T-helper 2 cell treated with Interferon-gamma antibody and Interleukin-4, amounts not matched to agents 5 μg/mL and 100 μg/mL, for 36 hours (primary cell): ENCODE measurements around the gene FKBP2.
A peak's percentile ranks its signal among the peaks of the same experiment; 100 is the strongest.

Source experiments
- DNase-seq: peaks from one replicate; pipeline ENCODE4 v3.0.0; 2021; ENCODE audit warnings: low spot score
- H3K27ac Mint-ChIP-seq: one replicate; pipeline ENCODE4 v1.8.0; 2021; ENCODE audit warnings: mild to moderate bottlenecking, mixed read lengths
- H3K27me3 Mint-ChIP-seq: one replicate; pipeline ENCODE4 v1.8.0; 2021; ENCODE audit warnings: low read depth, mixed read lengths
- H3K36me3 Mint-ChIP-seq: one replicate; pipeline ENCODE4 v1.8.0; 2021; ENCODE audit warnings: low read depth, mixed read lengths
- H3K4me1 Mint-ChIP-seq: one replicate; pipeline ENCODE4 v1.8.0; 2021; ENCODE audit warnings: low read depth, mixed read lengths
- H3K4me3 Mint-ChIP-seq: one replicate; pipeline ENCODE4 v1.8.0; 2022; ENCODE audit warnings: mild to moderate bottlenecking, moderate library complexity, mixed read lengths
- H3K9me3 Mint-ChIP-seq: one replicate; pipeline ENCODE4 v1.8.0; 2021; ENCODE audit warnings: mixed read lengths

Gene FKBP2

DNA sequence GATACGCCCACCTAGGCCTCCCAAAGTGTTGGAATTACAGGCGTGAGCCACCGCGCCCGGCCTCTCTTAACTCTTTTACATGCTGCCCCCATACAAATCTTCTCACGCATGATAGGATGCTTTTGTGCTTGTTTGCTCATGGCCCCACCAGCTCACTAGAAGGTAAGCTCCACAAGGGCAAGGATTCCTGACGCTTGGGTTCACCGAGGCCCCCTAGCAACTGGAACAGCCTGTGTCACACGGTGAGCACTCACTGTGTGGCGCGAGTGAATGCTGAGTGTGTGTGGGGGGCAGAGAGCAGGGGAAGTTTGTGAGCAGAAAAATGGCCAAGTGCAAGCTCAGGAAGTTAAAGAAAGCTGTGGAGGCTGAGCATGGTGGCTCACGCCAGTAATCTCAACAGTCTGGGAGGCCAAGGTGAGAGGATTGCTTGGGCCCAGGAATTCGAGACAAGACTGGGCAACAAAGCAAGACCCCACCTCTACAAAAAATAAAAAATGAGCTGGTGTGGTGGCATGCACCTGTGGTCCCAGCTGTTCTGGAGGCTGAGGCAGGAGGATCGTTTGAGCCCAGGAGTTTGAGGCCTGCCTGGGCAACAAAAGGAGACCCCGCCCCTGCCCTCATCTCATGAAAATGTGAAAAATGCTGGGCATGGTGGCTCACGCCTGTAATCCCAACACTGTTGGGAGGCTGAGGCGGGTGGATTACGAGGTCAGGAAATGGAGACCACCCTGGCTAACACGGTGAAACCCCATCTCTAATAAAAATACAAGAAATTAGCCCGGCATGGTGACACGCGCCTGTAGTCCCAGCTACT is 41.3 kb downstream of the FKBP2 start:
- no peak overlapping the region for H3K4me3 Mint-ChIP-seq
- H3K4me1 Mint-ChIP-seq = peaks cover 15% of the 10 kb centered on the region
- H3K27ac Mint-ChIP-seq = no peak overlapping the region

DNA sequence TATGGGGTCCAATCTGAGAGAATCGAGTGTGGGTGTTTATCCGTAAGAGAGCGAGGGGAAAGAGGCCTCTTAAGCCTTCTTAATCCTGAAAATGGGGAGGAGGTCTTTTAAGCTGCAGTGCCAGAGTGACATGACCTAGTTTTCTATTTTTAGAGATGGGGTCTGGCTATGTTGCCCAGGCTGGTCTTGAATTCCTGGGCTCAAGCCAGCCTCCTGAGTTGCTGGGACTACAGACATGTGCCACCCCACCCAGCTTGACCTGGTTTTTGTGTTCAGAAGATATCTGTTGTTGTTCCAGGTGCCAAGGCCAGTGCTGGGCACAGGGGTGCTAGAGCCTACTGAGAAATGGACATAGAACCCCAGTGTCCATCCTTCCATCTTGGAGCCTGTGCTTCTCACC is 42.2 kb downstream of the FKBP2 start:
- H3K4me3 Mint-ChIP-seq = peak overlapping the region; percentile 84
- no peak for DNase-seq
- peaks cover 14% of the 10 kb centered on the region for H3K36me3 Mint-ChIP-seq
- H3K9me3 Mint-ChIP-seq = no peaks in the 10 kb centered on the region
- H3K27ac Mint-ChIP-seq = peak overlapping the region; percentile 28
- H3K27me3 Mint-ChIP-seq = no peaks in the 10 kb centered on the region
- peaks cover 15% of the 10 kb centered on the region for H3K4me1 Mint-ChIP-seq

More for the DNA sequence above, 41.3 kb downstream of the FKBP2 start:
- H3K36me3 Mint-ChIP-seq = peaks cover 14% of the 10 kb centered on the region
- no peak for DNase-seq
- H3K9me3 Mint-ChIP-seq = no peaks in the 10 kb centered on the region
- H3K27me3 Mint-ChIP-seq = no peaks in the 10 kb centered on the region

DNA sequence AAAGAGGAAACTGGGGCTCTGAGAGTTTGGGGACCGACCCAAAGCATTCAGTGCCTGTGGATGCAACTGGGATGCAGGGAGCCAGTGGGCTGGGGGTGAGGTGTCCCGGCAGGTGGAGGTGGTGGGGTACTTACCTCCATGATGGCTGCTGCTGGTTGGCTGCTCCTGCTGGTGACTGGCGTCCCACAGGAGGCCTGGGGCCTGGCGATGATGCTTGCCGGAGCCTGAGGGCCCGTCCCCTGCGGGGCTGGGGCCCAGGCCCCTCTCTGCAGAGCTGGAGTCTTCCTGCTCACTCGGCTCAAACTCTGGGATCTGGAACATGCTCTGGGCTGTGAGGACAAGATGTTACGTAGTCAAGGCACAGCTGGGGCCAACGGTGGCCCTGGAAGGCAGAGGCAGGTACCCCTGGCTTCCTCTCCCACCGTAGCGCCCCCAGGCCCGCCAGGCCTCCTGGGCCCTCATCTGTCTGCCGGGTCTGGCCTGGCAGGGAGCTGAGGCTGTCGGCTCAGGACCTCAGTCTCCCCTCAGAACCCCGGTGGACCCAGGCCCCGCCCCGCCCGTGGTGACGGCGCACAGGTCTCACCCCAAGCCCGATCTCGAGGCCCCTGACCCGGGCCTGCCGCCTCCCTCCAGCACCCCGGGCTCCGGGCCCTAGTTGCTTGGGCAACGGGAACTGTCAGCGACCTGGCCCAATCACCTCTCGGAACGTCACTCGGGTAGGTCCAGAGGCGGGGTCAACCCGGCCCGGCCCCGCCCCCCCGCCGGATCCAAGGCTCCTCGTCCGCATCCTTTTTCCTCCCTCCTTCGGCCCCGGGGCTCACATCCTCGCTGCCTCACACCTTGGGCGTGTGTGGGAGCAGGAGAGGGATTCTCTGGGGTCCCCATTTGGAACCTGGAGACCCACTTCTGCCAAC is 43.4 kb downstream of the FKBP2 start, which contains the start of gene BAD:
BAD (minus strand) TSS at position 618 of the 914 bp plus-strand sequence; CDS start at position 321, 297 bp downstream.
- Mint-ChIP-seq H3K36me3 (peaks cover 8% of the 10 kb centered on the region), H3K4me1 (peaks cover 15% of the 10 kb centered on the region), H3K27me3 (peaks cover under 1% of the 10 kb centered on the region), H3K27ac (peak within 1 kb of the TSS; percentile 91), H3K4me3 (peak within 1 kb of the TSS; percentile 85), H3K9me3 (no peaks in the 10 kb centered on the region)
- DNase-seq = peak; percentile 88

DNA sequence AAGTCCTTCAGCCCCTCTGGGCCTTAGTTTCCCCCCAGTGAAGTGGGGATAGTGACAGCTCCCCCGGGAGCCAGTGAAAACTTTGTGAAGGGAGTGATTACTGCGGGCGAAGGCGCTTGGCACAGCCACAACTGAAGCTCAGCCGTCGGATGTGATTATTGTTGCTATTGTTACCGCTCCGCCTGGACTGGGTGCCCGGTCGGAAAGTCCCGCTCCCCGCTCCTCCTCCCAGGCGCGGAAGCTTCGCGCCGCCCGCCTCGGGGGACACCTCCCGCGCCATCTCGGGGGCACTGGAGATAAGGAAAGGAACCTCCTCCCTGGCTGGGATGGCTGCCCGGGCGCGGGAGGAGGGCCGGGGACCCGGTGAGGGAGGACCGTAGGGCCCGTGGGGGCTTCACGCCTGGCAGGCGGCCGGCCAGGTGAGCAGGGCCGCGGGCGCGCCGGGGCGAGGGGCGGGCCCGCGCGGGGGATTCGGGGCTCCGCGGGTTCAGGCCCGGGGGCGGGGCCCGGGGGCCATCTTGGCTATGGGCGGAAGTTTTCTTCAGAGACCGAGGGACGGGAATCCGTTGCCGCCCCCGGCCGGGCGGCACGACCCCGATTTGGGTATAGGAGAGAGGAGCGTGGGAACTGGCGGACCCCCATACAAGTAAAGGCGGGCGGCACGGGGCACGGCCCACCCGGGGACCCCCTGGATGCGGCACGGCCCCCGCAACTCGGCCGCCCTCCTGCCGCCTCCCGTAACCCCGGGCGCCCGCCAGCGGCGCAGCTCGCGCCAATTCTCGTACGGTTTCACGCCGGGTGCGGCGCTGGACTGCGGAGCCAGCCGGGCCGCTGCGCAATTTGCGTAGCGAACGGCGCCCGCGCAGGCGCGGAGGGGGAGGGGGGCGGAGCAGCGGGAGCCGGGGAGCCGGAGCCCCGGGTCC is 44.3 kb downstream of the FKBP2 start, which contains the start of gene GPR137:
GPR137 (plus strand) TSS at position 887 of the 923 bp plus-strand sequence. CDS start 677 bp downstream, outside the sequence.
- DNase-seq = peak; percentile 90
- Mint-ChIP-seq H3K4me3 (peak within 1 kb of the TSS; percentile 89), H3K27me3 (peaks cover 6% of the 10 kb centered on the region), H3K4me1 (peaks cover 15% of the 10 kb centered on the region), H3K36me3 (peaks cover 6% of the 10 kb centered on the region), H3K9me3 (no peaks in the 10 kb centered on the region), H3K27ac (peak within 1 kb of the TSS; percentile 91)

DNA sequence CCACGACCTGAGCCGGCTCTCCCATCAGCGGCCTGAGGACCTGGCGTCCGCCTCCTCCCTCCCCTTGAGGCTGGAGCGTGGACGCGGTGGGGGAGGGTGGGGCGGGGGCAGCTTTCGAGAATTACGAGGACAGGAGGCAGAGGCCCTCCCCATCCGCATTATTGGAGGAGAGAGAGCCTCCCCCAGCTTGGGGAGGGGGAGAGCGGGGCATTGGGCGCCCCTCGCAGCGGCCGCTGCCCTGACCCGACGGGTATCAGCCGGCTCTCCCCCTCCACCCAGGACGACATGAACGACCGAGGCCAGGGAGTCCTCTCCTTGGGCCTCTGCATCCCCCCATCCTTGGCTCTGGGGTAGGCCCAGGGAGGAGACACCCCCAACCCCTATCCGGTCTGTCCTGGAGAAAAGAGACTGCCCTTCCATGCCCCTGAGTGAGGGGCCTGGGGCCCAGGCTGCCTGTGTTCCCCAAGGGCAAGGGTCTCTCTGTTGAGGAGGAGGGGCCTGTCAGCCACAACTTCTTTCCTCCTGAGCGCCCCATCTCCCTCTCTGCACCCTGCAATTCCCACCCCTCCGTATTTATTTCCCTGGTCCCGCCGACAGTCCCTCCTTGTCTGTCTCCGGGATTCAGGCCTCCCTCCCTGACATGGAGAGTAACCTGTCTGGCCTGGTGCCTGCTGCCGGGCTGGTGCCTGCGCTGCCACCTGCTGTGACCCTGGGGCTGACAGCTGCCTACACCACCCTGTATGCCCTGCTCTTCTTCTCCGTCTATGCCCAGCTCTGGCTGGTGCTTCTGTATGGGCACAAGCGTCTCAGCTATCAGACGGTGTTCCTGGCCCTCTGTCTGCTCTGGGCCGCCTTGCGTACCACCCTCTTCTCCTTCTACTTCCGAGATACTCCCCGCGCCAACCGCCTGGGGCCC is 45.2 kb downstream of the FKBP2 start:
- DNase-seq = no peak
- Mint-ChIP-seq H3K36me3 (peaks cover 5% of the 10 kb centered on the region), H3K27ac (peak overlapping the region; percentile 86), H3K9me3 (no peaks in the 10 kb centered on the region), H3K4me3 (peak overlapping the region; percentile 89), H3K27me3 (peaks cover 16% of the 10 kb centered on the region), H3K4me1 (peaks cover 15% of the 10 kb centered on the region)

DNA sequence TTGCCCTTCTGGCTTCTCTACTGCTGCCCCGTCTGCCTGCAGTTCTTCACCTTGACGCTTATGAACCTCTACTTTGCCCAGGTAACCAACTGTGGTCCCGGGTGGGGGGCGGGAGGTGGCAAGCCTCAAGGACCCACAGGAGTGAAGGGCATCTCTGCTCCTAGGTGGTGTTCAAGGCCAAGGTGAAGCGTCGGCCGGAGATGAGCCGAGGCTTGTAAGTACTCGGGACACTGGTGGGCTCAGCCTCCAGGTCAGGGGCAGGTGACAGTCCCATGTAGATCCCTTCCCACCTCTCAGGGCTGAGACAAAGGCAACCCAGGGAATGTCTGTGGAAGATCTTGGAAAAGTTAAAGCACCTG is 45.9 kb downstream of the FKBP2 start:
- Mint-ChIP-seq H3K27me3 (peaks cover 16% of the 10 kb centered on the region), H3K9me3 (no peaks in the 10 kb centered on the region), H3K36me3 (peaks cover 2% of the 10 kb centered on the region), H3K4me1 (peaks cover 15% of the 10 kb centered on the region), H3K4me3 (peak overlapping the region; percentile 89), H3K27ac (peak overlapping the region; percentile 86)
- DNase-seq = no peak

DNA sequence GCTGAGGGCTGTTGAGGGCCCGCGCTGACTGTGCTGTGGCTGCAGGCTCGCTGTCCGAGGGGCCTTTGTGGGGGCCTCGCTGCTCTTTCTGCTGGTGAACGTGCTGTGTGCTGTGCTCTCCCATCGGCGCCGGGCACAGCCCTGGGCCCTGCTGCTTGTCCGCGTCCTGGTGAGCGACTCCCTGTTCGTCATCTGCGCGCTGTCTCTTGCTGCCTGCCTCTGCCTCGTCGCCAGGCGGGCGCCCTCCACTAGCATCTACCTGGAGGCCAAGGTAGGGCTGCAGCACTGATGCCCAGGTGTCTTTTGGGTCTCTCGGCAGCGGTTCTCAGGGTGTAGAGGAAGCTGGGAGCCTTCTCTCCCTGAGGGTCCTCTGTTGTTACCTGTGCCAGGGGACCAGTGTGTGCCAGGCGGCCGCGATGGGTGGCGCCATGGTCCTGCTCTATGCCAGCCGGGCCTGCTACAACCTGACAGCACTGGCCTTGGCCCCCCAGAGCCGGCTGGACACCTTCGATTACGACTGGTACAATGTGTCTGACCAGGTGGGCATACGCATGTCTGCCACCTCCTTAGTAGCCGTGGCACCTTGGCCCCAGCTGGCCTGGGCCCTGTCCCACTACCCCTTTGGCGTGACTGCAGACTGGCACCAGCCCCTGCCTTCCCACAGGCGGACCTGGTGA is 46.9 kb downstream of the FKBP2 start:
- Mint-ChIP-seq H3K4me3 (no peak overlapping the region), H3K36me3 (no peaks in the 10 kb centered on the region), H3K9me3 (no peaks in the 10 kb centered on the region), H3K27me3 (peaks cover 19% of the 10 kb centered on the region), H3K4me1 (peaks cover 15% of the 10 kb centered on the region), H3K27ac (no peak overlapping the region)
- DNase-seq = no peak

DNA sequence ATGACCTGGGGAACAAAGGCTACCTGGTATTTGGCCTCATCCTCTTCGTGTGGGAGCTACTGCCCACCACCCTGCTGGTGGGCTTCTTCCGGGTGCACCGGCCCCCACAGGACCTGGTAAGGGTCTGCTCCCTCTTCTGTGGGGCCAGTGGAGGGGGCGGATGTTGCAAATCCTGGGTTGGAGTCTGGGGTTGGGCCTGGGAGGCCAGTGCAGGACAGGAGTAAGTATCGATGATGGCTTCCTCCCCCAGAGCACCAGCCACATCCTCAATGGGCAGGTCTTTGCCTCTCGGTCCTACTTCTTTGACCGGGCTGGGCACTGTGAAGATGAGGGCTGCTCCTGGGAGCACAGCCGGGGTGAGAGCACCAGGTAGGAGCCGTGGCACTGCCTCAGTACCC is 47.5 kb downstream of the FKBP2 start:
- H3K4me1 Mint-ChIP-seq = peaks cover 12% of the 10 kb centered on the region
- DNase-seq = no peak
- H3K27ac Mint-ChIP-seq = no peak overlapping the region
- peaks cover 24% of the 10 kb centered on the region for H3K27me3 Mint-ChIP-seq
- H3K36me3 Mint-ChIP-seq = no peaks in the 10 kb centered on the region
- no peaks in the 10 kb centered on the region for H3K9me3 Mint-ChIP-seq
- H3K4me3 Mint-ChIP-seq = no peak overlapping the region

DNA sequence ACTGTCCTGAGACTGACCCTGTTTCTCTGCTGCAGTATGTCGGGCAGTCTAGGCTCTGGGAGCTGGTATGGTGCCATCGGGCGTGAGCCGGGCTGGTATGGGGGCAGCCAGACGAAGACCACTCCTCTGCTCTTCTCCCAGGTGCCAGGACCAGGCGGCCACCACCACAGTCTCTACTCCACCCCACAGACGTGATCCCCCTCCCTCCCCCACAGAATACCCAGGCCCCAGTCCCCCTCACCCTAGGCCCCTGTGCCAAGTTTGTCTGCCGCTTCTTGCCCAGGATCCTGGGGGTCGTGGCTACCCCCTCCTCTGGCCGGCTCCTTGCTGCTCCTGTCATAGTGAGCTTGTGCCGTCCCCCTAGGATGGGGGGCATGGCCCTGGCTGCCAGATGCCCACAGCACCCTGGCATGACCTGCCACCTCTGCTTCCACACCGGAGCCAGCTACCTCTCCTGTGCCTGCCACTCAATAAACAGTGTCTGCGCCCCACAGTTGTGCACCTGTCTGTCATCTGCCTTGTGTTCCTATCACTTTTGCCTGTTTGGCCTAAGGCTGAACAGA is 48.2 kb downstream of the FKBP2 start:
- DNase-seq = no peak
- no peak overlapping the region for H3K4me3 Mint-ChIP-seq
- no peak overlapping the region for H3K27ac Mint-ChIP-seq
- peaks cover 32% of the 10 kb centered on the region for H3K27me3 Mint-ChIP-seq
- H3K36me3 Mint-ChIP-seq = no peaks in the 10 kb centered on the region
- H3K9me3 Mint-ChIP-seq = no peaks in the 10 kb centered on the region
- peaks cover 10% of the 10 kb centered on the region for H3K4me1 Mint-ChIP-seq

DNA sequence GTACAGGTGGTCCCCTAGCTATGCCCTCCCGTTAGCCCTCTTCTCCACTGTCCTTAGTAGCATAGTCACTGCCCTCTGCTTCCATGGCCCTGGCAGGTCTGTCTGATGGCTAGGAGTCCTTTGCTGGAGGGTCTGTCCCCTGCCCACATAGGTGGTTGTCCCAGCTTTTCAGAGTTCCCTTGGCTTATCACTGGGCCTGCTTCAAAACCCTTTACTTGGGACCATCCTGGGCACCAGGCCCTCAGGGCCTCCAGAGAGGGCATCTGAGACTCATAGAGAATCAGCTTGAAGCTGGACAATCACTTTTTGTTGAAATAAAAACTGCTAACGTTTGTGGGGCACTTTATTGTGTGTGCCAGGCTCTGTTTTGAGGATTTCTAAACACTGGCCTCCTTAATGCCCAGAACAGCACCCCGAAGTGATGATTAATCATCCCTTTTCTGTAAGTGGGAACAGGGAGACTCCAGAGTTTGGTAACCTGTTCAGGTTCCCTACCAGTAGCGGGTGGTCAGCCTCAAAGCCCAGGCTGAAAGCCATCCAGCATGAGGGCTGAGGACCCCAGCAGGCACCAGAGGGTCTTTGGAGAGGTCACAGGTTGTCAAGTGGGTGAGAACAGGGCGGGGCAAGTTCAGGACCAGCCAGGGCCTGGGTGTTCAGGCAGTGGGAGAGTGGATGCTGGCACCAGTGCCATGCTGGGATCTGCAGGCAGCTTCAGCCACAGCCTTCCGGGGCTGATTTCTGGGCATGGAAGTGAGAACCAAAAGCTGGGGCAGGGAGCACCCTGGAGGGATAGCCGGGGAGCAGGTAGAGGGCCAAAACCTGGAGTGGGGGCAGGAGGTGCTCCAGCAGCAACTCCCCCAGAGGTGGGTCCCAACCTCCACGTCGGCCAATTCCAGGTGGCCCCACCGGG is 49.7 kb downstream of the FKBP2 start:
- Mint-ChIP-seq H3K36me3 (no peaks in the 10 kb centered on the region), H3K9me3 (no peaks in the 10 kb centered on the region), H3K4me1 (peaks cover 10% of the 10 kb centered on the region), H3K27me3 (peaks cover 47% of the 10 kb centered on the region), H3K4me3 (peak overlapping the region; percentile 79), H3K27ac (no peak overlapping the region)
- DNase-seq = no peak

DNA sequence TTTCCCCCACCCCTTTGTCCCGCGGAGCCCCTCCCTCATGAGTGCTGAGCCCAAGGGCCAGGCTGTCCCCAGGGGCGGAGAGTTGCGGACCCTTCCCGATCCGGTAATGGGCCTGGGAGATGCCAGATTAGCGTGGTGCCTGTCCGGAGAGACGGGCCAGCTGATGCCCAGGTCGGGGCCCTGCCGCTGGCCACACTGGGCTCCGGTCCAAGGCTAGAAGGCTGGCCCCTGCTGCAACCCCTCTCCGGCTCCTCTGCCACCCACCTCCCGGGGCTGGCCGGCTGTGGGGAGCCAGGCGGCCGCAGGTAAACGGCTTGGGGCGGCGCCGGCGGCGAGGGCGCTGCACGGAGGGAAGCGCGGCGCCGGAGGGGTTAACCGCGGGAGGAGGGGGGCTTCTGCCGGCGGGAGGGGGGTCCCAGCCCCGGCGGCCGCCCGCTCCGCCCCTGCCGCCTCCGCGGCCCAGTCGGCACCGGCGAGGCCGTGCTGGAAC is 50.4 kb downstream of the FKBP2 start, which contains the start of gene KCNK4:
KCNK4 (plus strand) TSS at position 41 of the 490 bp plus-strand sequence. CDS start 1,717 bp downstream, outside the sequence.
- Mint-ChIP-seq H3K27me3 (peaks cover 54% of the 10 kb centered on the region), H3K36me3 (no peaks in the 10 kb centered on the region), H3K27ac (no peak within 1 kb of the TSS), H3K9me3 (no peaks in the 10 kb centered on the region), H3K4me1 (peaks cover 8% of the 10 kb centered on the region), H3K4me3 (peak within 1 kb of the TSS; percentile 79)
- no peak for DNase-seq
